ENCODE data around the gene BCS1L.

BCS1L gene

GRCh38 chr2:218659258-218659987, at the start of gene BCS1L, which contains the start of gene ZNF142:
BCS1L (plus strand) TSS chr2:218659683; CDS start chr2:218660988, 1,305 bp downstream.
ZNF142 (minus strand) TSS chr2:218659623; CDS start chr2:218656429, 3,194 bp downstream.
- peak; percentile 89 for DNase-seq

DNA sequence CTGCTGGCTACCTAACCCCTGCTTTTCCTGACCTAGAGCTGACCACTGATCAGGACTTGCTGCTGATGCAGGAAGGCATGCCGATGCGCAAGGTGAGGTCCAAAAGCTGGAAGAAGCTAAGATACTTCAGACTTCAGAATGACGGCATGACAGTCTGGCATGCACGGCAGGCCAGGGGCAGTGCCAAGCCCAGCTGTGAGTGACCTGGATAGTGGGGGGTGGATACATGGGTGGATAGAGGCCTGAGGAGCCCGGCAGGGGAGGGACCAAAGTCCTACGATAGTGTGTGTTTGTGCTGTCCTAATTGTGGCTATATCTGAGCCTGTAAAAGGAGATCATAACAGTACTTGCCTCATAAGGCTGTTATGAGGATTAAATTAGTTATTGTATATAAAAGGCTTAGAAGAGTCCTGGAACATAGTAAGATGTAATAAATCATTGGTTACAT, 43.6 kb upstream of the BCS1L start:
- DNase-seq = no peak

- DNase-seq = no peak
Observed at GRCh38 chr2:218618102-218618860, 41.2 kb upstream of the BCS1L start.

- DNase-seq = no peak
Observed at GRCh38 chr2:218621007-218621406, 38.5 kb upstream of the BCS1L start.

DNA sequence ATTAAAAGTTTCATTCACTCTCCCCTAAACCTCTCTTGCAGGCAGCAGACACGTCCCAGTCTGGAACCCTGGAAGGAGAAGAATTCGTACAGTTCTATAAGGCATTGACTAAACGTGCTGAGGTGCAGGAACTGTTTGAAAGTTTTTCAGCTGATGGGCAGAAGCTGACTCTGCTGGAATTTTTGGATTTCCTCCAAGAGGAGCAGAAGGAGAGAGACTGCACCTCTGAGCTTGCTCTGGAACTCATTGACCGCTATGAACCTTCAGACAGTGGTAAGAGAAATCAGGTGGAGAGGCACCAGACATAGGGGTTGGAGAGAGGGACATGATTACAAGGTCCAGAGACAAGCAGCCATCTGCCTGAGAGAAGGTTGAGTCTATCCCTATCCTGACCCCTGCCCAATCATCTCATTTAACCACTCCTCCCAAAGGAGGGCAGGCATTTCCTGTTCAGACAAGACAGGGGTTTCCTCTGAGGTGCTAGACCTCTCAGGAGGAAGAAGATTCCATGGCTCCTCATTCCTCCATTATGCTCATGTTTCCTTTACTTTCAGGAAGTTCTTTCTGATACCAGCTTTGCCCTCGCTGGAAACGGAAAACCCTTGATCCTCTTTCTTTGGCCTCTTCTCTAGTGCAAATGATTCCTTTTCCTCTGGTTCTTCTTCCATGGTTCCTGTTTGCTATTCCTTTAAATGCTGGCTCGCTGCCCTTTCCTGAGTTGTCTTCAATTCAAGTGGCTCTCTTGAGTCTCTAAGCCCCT, 36.7 kb upstream of the BCS1L start:
- no peak for DNase-seq

DNA sequence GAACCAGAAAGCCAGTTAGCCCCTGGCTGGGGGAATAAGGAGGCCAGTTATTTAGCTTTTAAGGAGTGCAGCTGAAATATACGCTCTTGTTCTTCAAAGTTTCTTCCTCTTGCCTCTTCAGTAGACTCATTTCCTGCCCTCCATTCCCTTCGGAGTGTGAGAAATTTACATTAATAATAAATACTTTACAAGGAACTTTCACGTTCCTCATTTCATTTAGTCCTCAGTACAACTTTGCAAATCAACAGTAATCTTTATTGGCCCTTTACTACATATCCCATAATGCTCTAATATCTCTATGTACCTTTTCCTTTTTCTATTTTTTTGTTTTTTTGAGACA, 36.1 kb upstream of the BCS1L start:
- no peak for DNase-seq

GRCh38 chr2:218626369-218626768, 33.1 kb upstream of the BCS1L start:
- DNase-seq = no peak

DNA sequence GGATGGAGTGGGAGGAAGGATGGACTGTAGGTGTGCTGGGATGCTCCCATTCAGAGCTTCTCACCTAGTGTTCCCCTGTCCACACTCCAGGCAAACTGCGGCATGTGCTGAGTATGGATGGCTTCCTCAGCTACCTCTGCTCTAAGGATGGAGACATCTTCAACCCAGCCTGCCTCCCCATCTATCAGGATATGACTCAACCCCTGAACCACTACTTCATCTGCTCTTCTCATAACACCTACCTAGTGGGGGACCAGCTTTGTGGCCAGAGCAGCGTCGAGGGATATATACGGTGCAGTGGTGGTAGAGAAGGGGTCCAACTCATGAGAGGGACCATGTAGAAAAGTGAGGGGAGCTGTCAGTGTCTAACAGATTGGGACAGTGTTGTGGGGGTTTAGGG, 31.5 kb upstream of the BCS1L start:
- DNase-seq = no peak

DNA sequence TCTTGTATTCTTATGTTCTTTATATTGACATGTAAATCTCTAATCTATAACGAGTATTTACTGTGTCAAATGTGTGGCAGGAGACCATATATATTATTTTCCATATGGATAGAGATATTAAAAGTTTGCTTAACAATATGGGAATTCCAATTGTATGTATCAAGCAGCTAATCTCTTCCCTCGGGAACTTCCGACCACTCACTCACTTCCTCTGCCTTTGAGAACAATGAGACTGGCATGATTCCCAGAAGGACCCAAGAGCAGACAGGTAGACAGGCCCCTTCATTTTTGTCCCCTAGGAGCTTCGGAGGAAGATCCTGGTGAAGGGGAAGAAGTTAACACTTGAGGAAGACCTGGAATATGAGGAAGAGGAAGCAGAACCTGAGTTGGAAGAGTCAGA, 27.6 kb upstream of the BCS1L start:
- DNase-seq = no peak

DNA sequence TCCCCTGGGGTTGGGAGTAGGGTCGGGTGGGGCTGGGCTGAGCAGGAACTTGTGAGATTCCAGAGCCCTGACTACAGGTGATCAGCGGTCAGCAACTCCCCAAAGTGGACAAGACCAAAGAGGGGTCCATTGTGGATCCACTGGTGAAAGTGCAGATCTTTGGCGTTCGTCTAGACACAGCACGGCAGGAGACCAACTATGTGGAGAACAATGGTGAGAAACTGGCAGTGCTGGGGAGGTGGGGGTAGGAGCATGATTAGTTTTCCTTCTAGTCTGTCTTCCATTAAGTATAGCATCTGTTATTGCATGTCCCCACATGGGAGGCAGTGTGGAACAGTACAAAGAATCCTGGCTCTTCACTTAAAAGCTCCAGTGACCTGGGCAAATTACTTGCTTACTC, 23.8 kb upstream of the BCS1L start:
- no peak for DNase-seq

DNA sequence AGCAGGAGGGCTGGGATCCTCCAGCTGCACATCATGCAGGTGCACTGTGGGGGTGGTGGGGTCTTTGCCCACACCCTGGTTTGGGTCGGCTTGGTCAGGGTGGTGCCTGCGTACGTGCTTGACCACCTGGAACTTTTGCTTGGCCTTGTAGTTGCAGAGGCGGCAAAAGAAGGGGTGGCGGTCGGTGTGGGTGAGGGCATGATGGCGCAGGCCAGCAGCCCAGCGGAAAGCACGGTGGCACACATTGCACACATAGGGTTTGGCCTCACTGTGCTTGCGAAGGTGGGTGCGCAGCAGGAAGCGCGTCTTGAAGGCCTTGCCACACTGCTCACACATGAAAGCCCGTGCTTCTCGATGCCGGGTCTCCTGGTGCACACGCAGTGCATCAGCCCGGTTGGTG, 21.1 kb upstream of the BCS1L start:
- no peak for DNase-seq

DNA sequence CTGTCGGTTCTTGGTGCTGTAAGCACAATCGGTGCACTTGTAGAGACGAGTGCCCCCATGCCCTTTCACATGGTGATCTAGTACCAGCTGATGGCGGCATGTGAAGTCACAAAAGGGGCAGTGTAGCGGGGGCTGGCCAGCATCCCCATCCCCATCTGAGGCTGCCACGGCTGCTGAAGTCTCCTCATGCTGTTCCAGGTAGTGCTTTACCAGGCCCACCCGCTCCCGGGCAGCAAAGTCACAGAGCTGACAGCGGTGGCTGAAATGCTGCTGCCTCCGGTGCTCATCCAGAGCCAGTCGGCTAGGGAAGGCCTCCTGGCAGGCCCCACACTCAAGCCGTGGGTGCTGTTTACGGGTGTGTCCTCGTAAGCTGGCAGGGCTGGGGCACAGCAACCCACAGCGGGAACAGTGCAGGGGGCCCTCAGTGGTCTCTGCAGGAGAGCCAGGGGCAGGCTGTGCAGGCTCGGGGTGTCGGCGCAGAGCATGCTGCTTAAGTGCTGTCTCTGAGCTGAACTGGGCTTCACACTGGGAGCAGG, 17.3 kb upstream of the BCS1L start:
- DNase-seq = no peak

DNA sequence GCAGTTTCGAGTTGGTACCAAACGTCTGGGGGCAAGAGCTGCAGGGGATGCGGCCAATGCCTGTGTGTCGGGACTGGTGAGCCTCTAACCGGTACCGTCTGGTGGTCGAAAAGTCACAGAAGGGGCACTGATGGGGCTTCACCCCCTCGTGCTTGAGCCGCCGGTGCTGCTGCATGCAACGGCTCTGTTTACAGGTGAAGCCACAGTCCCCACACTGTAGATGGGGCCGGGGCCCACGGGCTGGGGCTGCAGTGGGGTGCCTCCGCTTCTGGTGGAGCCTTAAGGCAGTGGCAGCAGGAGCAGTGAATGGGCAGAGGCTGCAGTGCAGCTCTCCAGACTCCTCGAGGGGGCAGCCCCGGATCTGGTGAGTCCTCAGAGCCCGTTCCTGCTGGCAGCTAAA, 16.7 kb upstream of the BCS1L start:
- no peak for DNase-seq

GRCh38 chr2:218643751-218644310, 15.7 kb upstream of the BCS1L start:
- DNase-seq = no peak

GRCh38 chr2:218644721-218645120, 14.8 kb upstream of the BCS1L start:
- no peak for DNase-seq

DNA sequence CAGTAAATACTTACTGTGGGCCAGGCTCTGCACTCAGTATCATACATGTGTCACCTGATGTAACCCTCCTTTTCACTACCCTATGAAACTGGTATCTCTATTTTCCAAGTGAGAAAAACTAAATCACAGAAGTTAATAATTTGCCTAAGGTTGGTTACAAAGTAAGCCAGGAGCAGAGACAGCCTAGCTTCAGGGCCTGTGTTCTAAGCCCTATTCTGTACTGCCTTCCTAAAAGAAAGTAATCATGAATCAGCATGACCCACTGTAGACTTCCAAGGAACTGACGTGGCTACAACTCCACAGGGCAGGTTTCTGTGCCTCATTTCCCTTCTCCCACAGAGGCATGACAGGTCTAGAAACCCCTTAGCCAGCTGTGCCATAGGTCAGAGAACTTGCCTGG, 14.4 kb upstream of the BCS1L start:
- DNase-seq = no peak

DNA sequence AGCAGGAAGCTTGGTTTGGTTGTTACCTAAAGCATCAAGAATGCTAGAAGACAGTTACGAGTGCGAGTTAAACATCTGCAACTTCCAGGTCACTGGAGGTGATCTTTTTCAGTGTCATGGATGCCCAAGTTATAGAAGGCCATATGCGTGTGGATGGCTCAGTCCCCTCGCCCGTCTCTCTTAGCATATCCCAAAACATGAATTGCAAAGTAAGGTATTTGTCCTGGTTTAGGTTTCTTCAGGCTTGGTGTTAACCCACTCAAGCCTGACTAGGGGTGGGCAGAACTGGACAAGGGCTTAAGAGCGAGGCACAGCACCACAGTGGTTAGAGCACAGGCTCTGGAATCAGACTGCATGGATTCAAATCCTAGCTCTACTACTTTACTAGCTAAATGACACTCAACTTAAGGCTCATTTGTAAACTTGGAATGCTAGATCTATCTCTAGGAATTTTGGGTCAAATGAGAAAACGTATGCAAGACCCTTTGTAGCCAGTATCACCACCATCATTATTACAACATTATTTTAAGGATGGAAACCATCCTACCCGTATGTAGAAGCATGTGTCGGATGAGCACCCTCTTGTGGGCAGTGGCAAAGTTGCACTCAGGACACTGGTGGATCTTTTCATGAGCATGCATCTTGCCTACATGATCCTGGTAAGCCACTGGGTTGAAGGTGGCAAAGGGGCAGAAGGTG, 11.2 kb upstream of the BCS1L start:
- no peak for DNase-seq

GRCh38 chr2:218648787-218649100, 10.7 kb upstream of the BCS1L start:
- no peak for DNase-seq

GRCh38 chr2:218655751-218656150, 3.7 kb upstream of the BCS1L start:
- DNase-seq = no peak

- DNase-seq = peak; percentile 30
Observed at GRCh38 chr2:218658671-218659257, 719 bp upstream of the BCS1L start.

- DNase-seq = no peak
Observed at GRCh38 chr2:218659988-218660358, 490 bp downstream of the BCS1L start.

GRCh38 chr2:218662377-218662776, 2.9 kb downstream of the BCS1L start:
- no peak for DNase-seq

All from NCI-H510A (cell line).